Parathyroid adenoma (tissue), 2 donors: ENCODE results near the gene RASSF4.

Source experiments
- H2AFZ ChIP-seq: fragments of 300-600 bp; sonication (generic); one replicate; pipeline ENCODE4 v1.7.0; 2017; ENCODE audit warnings: antibody characterized with exemption, mild to moderate bottlenecking
- H3K27ac ChIP-seq: fragments of 300-600 bp; sonication (generic); one replicate; pipeline ENCODE4 v1.7.0; 2017
- H3K27me3 ChIP-seq: fragments of 300-600 bp; sonication (generic); one replicate; pipeline ENCODE4 v1.7.0; 2017; ENCODE audit warnings: low read length; ENCODE audit not compliant: control insufficient read depth, insufficient read depth
- H3K36me3 ChIP-seq: fragments of 300-600 bp; sonication (generic); one replicate; pipeline ENCODE4 v1.7.0; 2017; ENCODE audit warnings: low read length; ENCODE audit not compliant: control insufficient read depth, insufficient read depth
- H3K4me1 ChIP-seq: fragments of 300-600 bp; sonication (generic); one replicate; pipeline ENCODE4 v1.7.0; 2017; ENCODE audit warnings: control low read depth
- H3K4me2 ChIP-seq: fragments of 300-600 bp; sonication (generic); one replicate; pipeline ENCODE4 v1.7.0; 2017; ENCODE audit warnings: low read length
- H3K4me3 ChIP-seq: fragments of 300-600 bp; sonication (generic); one replicate; pipeline ENCODE4 v1.7.0; 2017; ENCODE audit warnings: low read depth, low read length
- H3K79me2 ChIP-seq: fragments of 300-600 bp; sonication (generic); one replicate; pipeline ENCODE4 v1.7.0; 2017; ENCODE audit warnings: control low read depth
- H3K9ac ChIP-seq: fragments of 300-600 bp; sonication (generic); one replicate; pipeline ENCODE4 v1.7.0; 2017; ENCODE audit warnings: mild to moderate bottlenecking
- H3K9me3 ChIP-seq: fragments of 300-600 bp; sonication (generic); one replicate; pipeline ENCODE4 v1.7.0; 2017; ENCODE audit warnings: low read length; ENCODE audit not compliant: control insufficient read depth
- CTCF ChIP-seq: fragments of 300-600 bp; sonication (generic); IDR thresholded peaks from one replicate; pipeline ENCODE4 v1.7.0; 2017; ENCODE audit warnings: antibody characterized with exemption, mild to moderate bottlenecking
- donor health status: primary hyperparathyroidism.

The RASSF4 gene

GRCh38 chr10:44934416-44935200, 25.0 kb upstream of the RASSF4 start:
- no peak for TF ChIP-seq CTCF
- no peaks in the 10 kb centered on the region for H3K27me3 ChIP-seq
- H3K4me1 ChIP-seq, result no peaks in the 10 kb centered on the region
- no peak overlapping the region for H3K9ac ChIP-seq
- no peaks in the 10 kb centered on the region for H3K9me3 ChIP-seq
- H2AFZ ChIP-seq, result no peak overlapping the region
- H3K79me2 ChIP-seq, result no peaks in the 10 kb centered on the region
- no peak overlapping the region for H3K4me3 ChIP-seq
- no peak overlapping the region for H3K4me2 ChIP-seq
- no peaks in the 10 kb centered on the region for H3K36me3 ChIP-seq
- no peak overlapping the region for H3K27ac ChIP-seq

GRCh38 chr10:44935201-44935965, 24.2 kb upstream of the RASSF4 start:
- H2AFZ ChIP-seq, result no peak overlapping the region
- no peaks in the 10 kb centered on the region for H3K36me3 ChIP-seq
- H3K4me2 ChIP-seq, result no peak overlapping the region
- no peak overlapping the region for H3K9ac ChIP-seq
- no peak overlapping the region for H3K4me3 ChIP-seq
- H3K9me3 ChIP-seq, result no peaks in the 10 kb centered on the region
- H3K27ac ChIP-seq, result no peak overlapping the region
- no peaks in the 10 kb centered on the region for H3K4me1 ChIP-seq
- no peaks in the 10 kb centered on the region for H3K79me2 ChIP-seq
- H3K27me3 ChIP-seq, result no peaks in the 10 kb centered on the region
- TF ChIP-seq CTCF, result no peak

GRCh38 chr10:44935966-44936295, 23.7 kb upstream of the RASSF4 start:
- no peaks in the 10 kb centered on the region for H3K4me1 ChIP-seq
- no peaks in the 10 kb centered on the region for H3K79me2 ChIP-seq
- H2AFZ ChIP-seq, result no peak overlapping the region
- no peaks in the 10 kb centered on the region for H3K36me3 ChIP-seq
- H3K9me3 ChIP-seq, result no peaks in the 10 kb centered on the region
- H3K27ac ChIP-seq, result no peak overlapping the region
- no peak overlapping the region for H3K4me2 ChIP-seq
- H3K9ac ChIP-seq, result no peak overlapping the region
- TF ChIP-seq CTCF, result no peak
- H3K4me3 ChIP-seq, result no peak overlapping the region
- no peaks in the 10 kb centered on the region for H3K27me3 ChIP-seq

DNA sequence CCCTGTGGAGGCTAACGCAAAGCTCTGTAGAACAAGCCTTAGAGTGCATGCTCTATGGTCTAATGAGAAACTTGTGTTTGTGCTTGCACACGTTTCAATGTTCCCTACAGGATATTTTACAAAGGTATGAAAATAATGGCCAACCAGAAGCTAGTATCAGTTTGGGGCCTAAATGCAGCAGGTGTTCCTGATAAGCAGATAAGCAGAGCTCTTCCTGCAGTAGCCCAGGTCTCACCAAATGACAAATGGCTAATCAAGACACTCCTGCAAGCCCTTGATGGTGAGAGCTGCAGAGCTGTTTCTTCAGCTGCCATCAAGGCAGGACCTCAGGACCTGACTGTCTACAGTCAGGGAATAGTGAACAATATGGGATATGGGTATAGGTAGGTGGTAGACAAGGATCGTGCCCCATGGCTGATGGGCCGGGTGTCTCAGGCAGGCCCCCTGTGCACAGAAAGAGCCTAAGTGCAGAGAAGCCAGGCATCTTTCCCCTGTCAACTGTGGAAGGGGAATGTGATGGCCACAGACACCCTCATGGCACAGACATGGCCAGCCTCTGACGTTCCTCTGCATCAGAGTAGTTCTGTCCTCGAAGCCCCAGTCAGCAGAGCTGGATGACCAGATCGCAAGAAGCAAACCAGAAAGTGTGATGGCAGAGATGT, 23.2 kb upstream of the RASSF4 start:
- Histone ChIP-seq H2AFZ (no peak overlapping the region), H3K4me2 (no peak overlapping the region), H3K4me1 (no peaks in the 10 kb centered on the region), H3K79me2 (no peaks in the 10 kb centered on the region), H3K9ac (no peak overlapping the region), H3K27me3 (no peaks in the 10 kb centered on the region), H3K9me3 (no peaks in the 10 kb centered on the region), H3K36me3 (no peaks in the 10 kb centered on the region), H3K27ac (no peak overlapping the region), H3K4me3 (no peak overlapping the region)
- TF ChIP-seq CTCF, result no peak
